Endothelial cell of umbilical vein (primary cell): ENCODE results near the gene PPP1R12A. TPM values are rescaled to one million over a fixed set of nuclear protein-coding genes. Genes with fewer than 3 reads are reported as not detected.

Source experiments
- BruUV-seq: library from RNA; stranded (reverse); fragments of 400-500 nt; replicated peaks from 2 replicates; lab custom pipeline; 2021; lab: Mats Ljungman, UMichigan
- CTCF ChIA-PET: fragments of 300-600, 350-600 bp; sonication (Branson Sonifier 250); formaldehyde crosslinking; loops from one replicate; lab custom pipeline; 2021; ENCODE audit warnings: antibody characterized with exemption, inconsistent platforms; lab: Charles Lee
- POLR2A ChIA-PET: fragments of 300-600, 350-600 bp; sonication (Branson Sonifier 250); formaldehyde crosslinking; loops from one replicate; lab custom pipeline; 2021; ENCODE audit warnings: antibody characterized with exemption, inconsistent platforms; lab: Charles Lee
- DNase-seq: peaks from one replicate; pipeline ENCODE4 v3.0.0-alpha.2; 2011; ENCODE audit warnings: low read depth, low spot score
- FAIRE-seq: peaks from 2 replicates; lab custom pipeline; 2011; peaks lifted over from hg19 to GRCh38; lab: Jason Lieb, UNC
- H2AFZ ChIP-seq: 2 replicates; pipeline ENCODE4 v1.6.0; 2012; ENCODE audit warnings: low read depth, low read length, control low read depth, inconsistent platforms
- H3K27ac ChIP-seq: 2 replicates; pipeline ENCODE4 v1.5.1; 2011; ENCODE audit warnings: low read depth, mild to moderate bottlenecking, control low read depth, low read length, moderate library complexity; ENCODE audit not compliant: insufficient read depth
- H3K27me3 ChIP-seq, 2 experiments: 2 replicates each; pipeline versions ENCODE4 v1.6.0 to v1.6.1; 2011; ENCODE audit warnings: low read length in 2 of 2, mixed read lengths in 1 of 2; ENCODE audit not compliant: control insufficient read depth in 2 of 2, insufficient read depth in 2 of 2
- H3K36me3 ChIP-seq, 2 experiments: 2 replicates in 1 of 2; 3 replicates in 1 of 2; pipeline ENCODE4 v1.5.1; 2011; ENCODE audit warnings: low read length in 2 of 2, mild to moderate bottlenecking in 1 of 2, moderate library complexity in 1 of 2; ENCODE audit not compliant: control insufficient read depth in 2 of 2, insufficient read depth in 2 of 2; ENCODE audit errors: extremely low read depth in 1 of 2
- H3K4me1 ChIP-seq: 3 replicates; pipeline ENCODE4 v1.5.1; 2011; ENCODE audit warnings: mild to moderate bottlenecking, low read length; ENCODE audit not compliant: control insufficient read depth, insufficient read depth; ENCODE audit errors: extremely low read depth
- H3K4me2 ChIP-seq: 2 replicates; pipeline ENCODE4 v1.6.1; 2011; ENCODE audit warnings: low read length, control low read depth, mixed read lengths; ENCODE audit not compliant: insufficient read depth
- H3K4me3 ChIP-seq, 3 experiments: fragments of 200-600 bp in 1 of 3; sonication (generic), shearing (Covaris generic) in 1 of 3; replicated peaks in 1 of 3; 2 replicates each; pipeline ENCODE4 v1.5.1; 2011 to 2016; ENCODE audit warnings: control low read depth in 3 of 3, low read length in 3 of 3, mild to moderate bottlenecking in 2 of 3, inconsistent platforms in 1 of 3, low read depth in 1 of 3, moderate library complexity in 1 of 3; ENCODE audit not compliant: insufficient read depth in 1 of 3
- H3K79me2 ChIP-seq: 2 replicates; pipeline ENCODE4 v1.6.0; 2012; ENCODE audit warnings: low read length, inconsistent platforms; ENCODE audit not compliant: control insufficient read depth, insufficient read depth
- H3K9ac ChIP-seq: replicated peaks from 2 replicates; pipeline ENCODE3; 2011; ENCODE audit warnings: low read length, control low read depth; ENCODE audit not compliant: insufficient read depth; ENCODE audit errors: extremely low read depth
- H3K9me1 ChIP-seq: replicated peaks from 3 replicates; pipeline ENCODE4 v1.6.0; 2011; ENCODE audit warnings: mild to moderate bottlenecking, low read length; ENCODE audit not compliant: control insufficient read depth, insufficient read depth; ENCODE audit errors: extremely low read depth
- H3K9me3 ChIP-seq: replicated peaks from 2 replicates; pipeline ENCODE4 v1.5.1; 2012; ENCODE audit warnings: low read length, inconsistent platforms; ENCODE audit not compliant: control insufficient read depth, insufficient read depth
- H4K20me1 ChIP-seq: replicated peaks from 2 replicates; pipeline ENCODE3; 2011; ENCODE audit warnings: mild to moderate bottlenecking, low read length; ENCODE audit not compliant: control insufficient read depth, insufficient read depth; ENCODE audit errors: extremely low read depth
- EZH2 ChIP-seq: IDR thresholded peaks from 2 replicates; pipeline ENCODE4 v1.6.1; 2012; ENCODE audit warnings: borderline replicate concordance, low read depth, mild to moderate bottlenecking, moderate library complexity, low read length, inconsistent platforms; ENCODE audit not compliant: severe bottlenecking
- FOS ChIP-seq: IDR thresholded peaks from 2 replicates; pipeline ENCODE4 v1.6.1; 2011; ENCODE audit warnings: mild to moderate bottlenecking, low read length, moderate library complexity, borderline replicate concordance; ENCODE audit not compliant: insufficient read depth
- GATA2 ChIP-seq: IDR thresholded peaks from 2 replicates; pipeline ENCODE4 v1.7.0; 2011; ENCODE audit warnings: low read depth, mild to moderate bottlenecking, moderate library complexity, mixed read lengths, low read length; ENCODE audit not compliant: insufficient read length, insufficient read depth
- JUN ChIP-seq: IDR thresholded peaks from 2 replicates; pipeline ENCODE4 v1.6.1; 2011; ENCODE audit warnings: borderline replicate concordance, low read depth; ENCODE audit not compliant: insufficient read length, insufficient read depth
- MYC ChIP-seq: IDR thresholded peaks from one replicate; pipeline ENCODE4 v1.6.1; 2011; ENCODE audit warnings: mild to moderate bottlenecking, low read depth, low read length
- POLR2A ChIP-seq: IDR thresholded peaks from 2 replicates; pipeline ENCODE4 v1.6.1; 2012; ENCODE audit warnings: low read depth, mild to moderate bottlenecking, control low read depth, low read length
- POLR2AphosphoS5 ChIP-seq: IDR thresholded peaks from 2 replicates; pipeline ENCODE4 v1.6.1; 2012; ENCODE audit warnings: low read depth, mild to moderate bottlenecking, control low read depth, low read length, moderate library complexity; ENCODE audit not compliant: insufficient read depth
- dilution Hi-C: fragments of 300-500 bp; cut with MboI; formaldehyde crosslinking; loops from one replicate; pipeline ENCODE4 v1.15.0; 2019; ENCODE audit warnings: low sequenced_read_pairs; ENCODE audit not compliant: extremely low pct_ligation_motif_present
- intact Hi-C: fragments of 100-400 bp; cut with micrococcal nuclease; formaldehyde crosslinking; loops from one replicate; pipeline ENCODE4 v1.10.0; 2022
- polyA plus RNA-seq, 4 experiments: library from polyadenylated mRNA; depleted of rRNA in 3 of 4; stranded (reverse) in 3 of 4; unstranded in 1 of 4; fragments of >200 nt; gene quantifications; 2 replicates each; pipeline versions ENCODE4 v1.2.1 to v1.2.3, GENCODE V29; 2011 to 2012; ENCODE audit warnings: missing spikeins in 1 of 4
- total RNA-seq: library from RNA; stranded (reverse); gene quantifications from 2 replicates; pipeline ENCODE4 v1.2.3, GENCODE V29; 2021
- TF ChIP-seq, protein P1 (sequence below), 2 donors: IDR thresholded peaks; 1 replicate in 1 of 2; 2 replicates in 1 of 2; pipeline ENCODE4 v1.5.1; 2011; ENCODE audit warnings: low read length in 2 of 2, mild to moderate bottlenecking in 2 of 2, moderate library complexity in 2 of 2, control low read depth in 1 of 2, inconsistent platforms in 1 of 2, low read depth in 1 of 2; ENCODE audit not compliant: insufficient read depth in 1 of 2; ENCODE audit errors: extremely low read depth in 1 of 2
- TF ChIP-seq, protein P2 (sequence below): IDR thresholded peaks from 2 replicates; pipeline ENCODE4 v1.6.1; 2011; ENCODE audit not compliant: insufficient read depth, insufficient read length

PPP1R12A gene
- total and polyA plus RNA-seq, 2 donors (not counting 3 experiments of a cell fraction or from before 2014, with no cell fraction given), result 12.9 to 83.9 TPM

DNA sequence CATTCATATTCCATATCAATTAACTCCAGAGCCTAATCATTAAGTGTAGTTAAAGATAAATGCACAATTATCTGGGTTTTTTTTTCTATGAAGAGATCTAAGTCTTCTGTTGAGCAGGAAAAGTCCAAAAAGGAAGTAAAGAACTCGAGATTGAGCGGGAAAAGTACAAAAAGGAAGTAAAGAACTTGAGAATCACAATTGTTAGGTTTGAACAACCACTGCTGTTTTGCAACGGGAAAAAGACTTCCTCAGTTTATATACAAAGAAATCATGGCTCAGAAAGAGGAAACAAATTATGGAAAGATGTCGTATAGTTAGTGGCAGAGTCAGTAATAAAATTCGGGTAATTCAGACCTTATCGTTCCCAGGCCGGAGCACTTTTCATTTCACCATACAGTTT, 63.3 kb downstream of the PPP1R12A start:
- Histone ChIP-seq H3K27me3 (no peaks in the 10 kb centered on the region), H3K4me1 (no peaks in the 10 kb centered on the region), H3K79me2 (peaks cover 64% of the 10 kb centered on the region), H3K9ac (no peak overlapping the region), H3K4me3 (no peak overlapping the region), H3K36me3 (peaks cover 0 to 3% of the 10 kb centered on the region in 2 experiments), H3K9me3 (no peaks in the 10 kb centered on the region), H2AFZ (no peak overlapping the region), H4K20me1 (no peaks in the 10 kb centered on the region), H3K4me2 (no peak overlapping the region), H3K9me1 (peaks cover 2% of the 10 kb centered on the region), H3K27ac (no peak overlapping the region)
- BruUV-seq, result no TSS peak
- intact Hi-C loops, result no loop called here
- ChIA-PET CTCF (no interaction called here), POLR2A (no interaction called here)
- dilution Hi-C loops, result no loop called here
- TF ChIP-seq, protein P1, sequence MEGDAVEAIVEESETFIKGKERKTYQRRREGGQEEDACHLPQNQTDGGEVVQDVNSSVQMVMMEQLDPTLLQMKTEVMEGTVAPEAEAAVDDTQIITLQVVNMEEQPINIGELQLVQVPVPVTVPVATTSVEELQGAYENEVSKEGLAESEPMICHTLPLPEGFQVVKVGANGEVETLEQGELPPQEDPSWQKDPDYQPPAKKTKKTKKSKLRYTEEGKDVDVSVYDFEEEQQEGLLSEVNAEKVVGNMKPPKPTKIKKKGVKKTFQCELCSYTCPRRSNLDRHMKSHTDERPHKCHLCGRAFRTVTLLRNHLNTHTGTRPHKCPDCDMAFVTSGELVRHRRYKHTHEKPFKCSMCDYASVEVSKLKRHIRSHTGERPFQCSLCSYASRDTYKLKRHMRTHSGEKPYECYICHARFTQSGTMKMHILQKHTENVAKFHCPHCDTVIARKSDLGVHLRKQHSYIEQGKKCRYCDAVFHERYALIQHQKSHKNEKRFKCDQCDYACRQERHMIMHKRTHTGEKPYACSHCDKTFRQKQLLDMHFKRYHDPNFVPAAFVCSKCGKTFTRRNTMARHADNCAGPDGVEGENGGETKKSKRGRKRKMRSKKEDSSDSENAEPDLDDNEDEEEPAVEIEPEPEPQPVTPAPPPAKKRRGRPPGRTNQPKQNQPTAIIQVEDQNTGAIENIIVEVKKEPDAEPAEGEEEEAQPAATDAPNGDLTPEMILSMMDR (IDR thresholded peaks at IDR 0.05; ENCODE audit: extremely low read depth in 1 of 2, insufficient read depth in 1 of 2, low read depth in 1 of 2, low read length in 2 of 2), result no peak
- TF ChIP-seq MYC, result no peak
- TF ChIP-seq POLR2A, result no peak
- TF ChIP-seq GATA2, result no peak
- TF ChIP-seq JUN, result no peak
- TF ChIP-seq, protein P2, sequence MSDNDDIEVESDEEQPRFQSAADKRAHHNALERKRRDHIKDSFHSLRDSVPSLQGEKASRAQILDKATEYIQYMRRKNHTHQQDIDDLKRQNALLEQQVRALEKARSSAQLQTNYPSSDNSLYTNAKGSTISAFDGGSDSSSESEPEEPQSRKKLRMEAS, result no peak
- TF ChIP-seq FOS, result no peak
- TF ChIP-seq EZH2, result no peak
- TF ChIP-seq POLR2AphosphoS5, result no peak
- DNase-seq (no peak), FAIRE-seq (no peak)
